ENCODE data around the gene ARHGAP40. TPM values are rescaled to one million over a fixed set of nuclear protein-coding genes. Genes with fewer than 3 reads are reported as not detected.

Gene ARHGAP40
- total RNA-seq, 2 donors from 2014 or later: not detected

DNA sequence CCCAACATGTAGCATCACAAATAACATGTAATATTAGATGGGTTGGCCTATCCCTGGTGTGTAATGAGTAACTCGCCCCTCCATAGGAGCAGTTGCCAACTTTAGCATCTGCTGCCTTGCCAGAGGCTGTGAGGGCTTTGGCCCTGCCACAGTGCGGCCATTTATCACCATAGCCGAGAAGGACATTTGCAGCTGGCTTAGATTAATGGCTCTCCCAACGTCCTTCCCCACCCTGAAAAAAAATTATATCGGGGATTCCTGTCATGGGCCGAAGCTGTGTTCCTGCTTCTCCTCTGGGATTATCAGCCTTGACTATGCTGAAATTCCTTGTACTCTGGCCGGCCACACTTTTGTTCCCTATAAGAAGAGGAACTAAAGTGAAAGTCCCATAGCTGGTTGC, 28.2 kb upstream of the ARHGAP40 start:
- Histone ChIP-seq H3K27ac (no peak overlapping the region), H3K4me3 (no peak overlapping the region), H3K9me3 (no peaks in the 10 kb centered on the region), H3K4me1 (no peaks in the 10 kb centered on the region), H3K27me3 (no peaks in the 10 kb centered on the region), H3K36me3 (peaks cover 52% of the 10 kb centered on the region)
- TF ChIP-seq, protein P1, sequence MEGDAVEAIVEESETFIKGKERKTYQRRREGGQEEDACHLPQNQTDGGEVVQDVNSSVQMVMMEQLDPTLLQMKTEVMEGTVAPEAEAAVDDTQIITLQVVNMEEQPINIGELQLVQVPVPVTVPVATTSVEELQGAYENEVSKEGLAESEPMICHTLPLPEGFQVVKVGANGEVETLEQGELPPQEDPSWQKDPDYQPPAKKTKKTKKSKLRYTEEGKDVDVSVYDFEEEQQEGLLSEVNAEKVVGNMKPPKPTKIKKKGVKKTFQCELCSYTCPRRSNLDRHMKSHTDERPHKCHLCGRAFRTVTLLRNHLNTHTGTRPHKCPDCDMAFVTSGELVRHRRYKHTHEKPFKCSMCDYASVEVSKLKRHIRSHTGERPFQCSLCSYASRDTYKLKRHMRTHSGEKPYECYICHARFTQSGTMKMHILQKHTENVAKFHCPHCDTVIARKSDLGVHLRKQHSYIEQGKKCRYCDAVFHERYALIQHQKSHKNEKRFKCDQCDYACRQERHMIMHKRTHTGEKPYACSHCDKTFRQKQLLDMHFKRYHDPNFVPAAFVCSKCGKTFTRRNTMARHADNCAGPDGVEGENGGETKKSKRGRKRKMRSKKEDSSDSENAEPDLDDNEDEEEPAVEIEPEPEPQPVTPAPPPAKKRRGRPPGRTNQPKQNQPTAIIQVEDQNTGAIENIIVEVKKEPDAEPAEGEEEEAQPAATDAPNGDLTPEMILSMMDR (IDR thresholded peaks at IDR 0.05): no peak
- DNase-seq (ENCODE audit: low spot score): no peak

DNA sequence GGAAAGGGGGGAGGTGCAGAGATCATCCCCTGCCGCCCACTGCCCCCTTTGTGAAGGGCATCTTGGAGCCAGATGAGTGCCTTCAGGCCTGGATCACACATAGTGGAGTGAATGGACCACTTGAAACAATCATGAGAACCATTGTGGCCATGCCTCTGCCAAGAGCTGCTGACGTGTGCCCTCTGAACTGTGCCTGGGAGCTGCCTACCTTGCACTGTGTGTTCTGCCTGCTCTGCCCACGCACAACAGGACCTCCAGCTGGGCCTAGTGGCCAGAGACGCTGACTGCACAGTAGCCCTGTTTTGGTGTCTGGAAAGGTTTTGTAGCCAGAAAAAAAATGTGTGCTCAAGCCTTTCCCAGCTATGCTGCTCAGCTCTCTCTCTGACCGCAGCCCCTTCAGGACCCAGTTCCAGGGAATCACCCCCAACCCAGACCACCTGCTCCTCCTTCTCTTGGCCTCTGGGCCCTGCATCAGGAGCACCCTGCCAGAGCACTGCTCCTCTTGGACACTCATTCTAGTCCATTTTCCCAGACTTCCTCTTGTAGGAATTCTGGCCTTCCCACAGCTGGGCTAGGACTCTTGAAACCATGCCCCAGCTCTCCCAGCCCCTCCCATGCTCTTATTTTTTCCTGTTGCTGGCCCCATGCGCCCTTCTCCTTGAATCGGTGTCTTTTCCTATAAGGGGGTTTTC, 22.2 kb upstream of the ARHGAP40 start:
- H3K9me3 ChIP-seq: no peaks in the 10 kb centered on the region
- TF ChIP-seq, protein P1 (IDR thresholded peaks at IDR 0.05): no peak
- DNase-seq (ENCODE audit: low spot score): no peak
- H3K4me1 ChIP-seq: peaks cover 0 to 27% of the 10 kb centered on the region in 2 donors
- no peak overlapping the region for H3K27ac ChIP-seq
- H3K36me3 ChIP-seq: peaks cover 20% of the 10 kb centered on the region
- H3K27me3 ChIP-seq: no peaks in the 10 kb centered on the region
- no peak overlapping the region for H3K4me3 ChIP-seq

DNA sequence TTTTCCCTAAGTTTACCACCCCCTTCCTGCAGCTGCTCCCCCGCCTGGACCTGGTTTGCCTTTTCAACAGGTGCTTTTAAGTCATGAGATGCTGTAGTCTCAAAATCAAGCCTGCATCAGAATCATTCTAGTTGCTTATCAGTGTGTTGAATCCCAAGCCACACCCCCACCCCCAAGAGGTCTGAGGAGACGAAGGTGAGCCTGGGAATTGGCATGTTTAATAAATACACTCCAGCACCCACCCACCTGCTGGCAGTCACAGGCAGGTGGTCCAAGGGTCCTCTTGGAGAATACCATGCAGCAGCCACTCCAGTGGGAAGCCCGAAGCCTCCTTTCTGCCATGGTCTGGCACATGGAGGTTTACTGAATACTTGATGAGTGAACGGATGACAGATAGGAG, 21.7 kb upstream of the ARHGAP40 start:
- Histone ChIP-seq H3K4me3 (no peak overlapping the region), H3K36me3 (peaks cover 14% of the 10 kb centered on the region), H3K9me3 (no peaks in the 10 kb centered on the region), H3K27me3 (no peaks in the 10 kb centered on the region), H3K27ac (no peak overlapping the region), H3K4me1 (peaks cover 0 to 27% of the 10 kb centered on the region in 2 donors)
- TF ChIP-seq, protein P1 (IDR thresholded peaks at IDR 0.05): no peak
- DNase-seq (ENCODE audit: low spot score): no peak

DNA sequence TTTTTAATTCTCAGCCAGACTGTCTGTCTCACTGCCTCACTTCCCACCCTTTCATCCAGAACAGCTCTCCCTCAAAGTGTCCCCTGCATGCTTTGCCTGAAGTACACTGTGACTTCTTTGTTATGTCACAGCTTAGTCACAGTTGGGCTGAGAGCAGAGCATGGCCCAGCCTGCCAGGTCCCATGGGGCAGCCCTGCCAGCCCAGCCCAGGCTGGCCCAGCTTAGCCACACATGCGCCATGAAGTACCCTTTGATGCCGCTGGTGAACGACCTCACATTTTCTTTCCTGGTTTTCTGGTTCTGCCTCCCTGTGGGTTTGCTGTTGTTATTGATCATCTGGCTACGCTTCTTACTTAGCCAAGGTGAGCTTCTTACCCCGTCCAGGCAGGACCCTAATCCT, 20.6 kb upstream of the ARHGAP40 start, which contains the start of gene ADIG:
TSS of gene ADIG (plus strand) at position 185 of the 400 bp plus-strand sequence. CDS start at position 239, 54 bp downstream.
- Histone ChIP-seq H3K36me3 (peaks cover 3% of the 10 kb centered on the region), H3K9me3 (no peaks in the 10 kb centered on the region), H3K4me1 (peaks cover 0 to 27% of the 10 kb centered on the region in 2 donors), H3K4me3 (no peak within 1 kb of the TSS), H3K27me3 (no peaks in the 10 kb centered on the region), H3K27ac (peak within 1 kb of the TSS in 1 of 2 donors; percentile 4)
- DNase-seq (ENCODE audit: low spot score): no peak
- TF ChIP-seq, protein P1 (IDR thresholded peaks at IDR 0.05): no peak

DNA sequence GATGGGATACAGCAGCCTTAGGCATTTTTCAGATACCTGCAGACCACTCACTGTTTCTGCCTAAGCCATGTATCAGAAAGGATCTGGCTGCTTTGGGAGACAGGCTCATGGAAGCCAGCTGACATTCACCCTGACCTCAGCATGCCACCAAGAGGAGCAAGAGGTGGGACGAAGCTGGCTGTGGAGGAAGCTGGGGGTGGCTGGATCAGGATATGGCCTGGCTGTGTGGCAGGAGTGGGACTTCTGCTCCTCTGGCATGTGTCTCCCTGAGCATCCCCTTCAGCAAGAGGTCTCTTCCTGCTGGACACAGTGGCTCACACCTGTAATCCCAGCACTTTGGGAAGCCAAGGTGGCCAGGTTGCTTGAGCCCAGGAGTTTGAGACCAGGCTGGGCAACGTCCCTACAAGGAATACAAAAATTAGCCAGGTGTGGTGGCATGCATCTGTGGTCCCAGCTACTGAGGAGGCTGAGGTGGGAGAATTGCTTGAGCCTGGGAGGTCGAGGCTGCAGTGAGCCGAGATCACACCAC, 19.7 kb upstream of the ARHGAP40 start:
- no peak overlapping the region for H3K27ac ChIP-seq
- H3K27me3 ChIP-seq: no peaks in the 10 kb centered on the region
- H3K36me3 ChIP-seq: no peaks in the 10 kb centered on the region
- no peaks in the 10 kb centered on the region for H3K9me3 ChIP-seq
- H3K4me3 ChIP-seq: no peak overlapping the region
- H3K4me1 ChIP-seq: peaks cover 0 to 27% of the 10 kb centered on the region in 2 donors
- TF ChIP-seq, protein P1 (IDR thresholded peaks at IDR 0.05): no peak
- no peak for DNase-seq (ENCODE audit: low spot score)

Measured in right atrium auricular region (tissue), 2 donors.